HL-60 (cell line): ENCODE results near the gene TYMP.

Experiments
- GABPA ChIP-seq: IDR thresholded peaks from 2 replicates; pipeline ENCODE4 v1.6.1; 2012; ENCODE audit warnings: low read depth
- POLR2AphosphoS5 ChIP-seq: IDR thresholded peaks from 2 replicates; pipeline ENCODE4 v1.6.1; 2012; ENCODE audit warnings: low read depth
- SPI1 ChIP-seq: IDR thresholded peaks from 2 replicates; pipeline ENCODE4 v1.6.1; 2012; ENCODE audit warnings: low read depth, mild to moderate bottlenecking, borderline replicate concordance
- TF ChIP-seq, protein P1 (sequence below): IDR thresholded peaks from one replicate; pipeline ENCODE4 v1.5.1; 2011; ENCODE audit warnings: low read length, control low read depth, inconsistent platforms; ENCODE audit not compliant: insufficient read depth
- TF ChIP-seq, protein P2 (sequence below): IDR thresholded peaks from 2 replicates; pipeline ENCODE4 v1.6.1; 2012; ENCODE audit warnings: low read depth; ENCODE audit not compliant: insufficient replicate concordance

DNA sequence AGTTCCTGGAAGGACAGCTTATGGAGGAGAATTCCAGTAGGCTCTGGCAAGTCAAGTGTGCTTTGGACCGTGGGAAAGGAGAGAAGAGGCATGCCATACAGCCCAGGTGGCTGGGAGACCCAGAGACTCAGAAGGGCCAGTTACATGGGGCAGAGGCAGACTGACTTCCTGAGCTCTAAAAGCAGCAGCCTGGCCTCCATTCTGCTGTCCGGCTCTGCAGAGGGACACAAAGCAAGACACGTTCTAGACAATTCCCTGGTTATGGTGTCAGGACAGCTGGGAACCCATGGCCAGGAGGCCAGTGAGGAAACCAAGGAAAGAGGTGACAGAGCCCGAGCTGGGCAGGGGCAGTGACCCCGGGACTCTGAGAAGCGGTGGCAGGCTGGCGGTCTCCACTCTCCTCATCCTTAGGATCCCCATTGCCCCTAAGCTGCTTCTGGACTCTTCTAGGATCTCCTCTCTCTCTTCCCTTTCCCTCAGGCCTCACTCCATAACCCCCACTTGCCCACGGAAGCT lies 45.7 kb upstream of the TYMP start:
- TF ChIP-seq, protein P1, sequence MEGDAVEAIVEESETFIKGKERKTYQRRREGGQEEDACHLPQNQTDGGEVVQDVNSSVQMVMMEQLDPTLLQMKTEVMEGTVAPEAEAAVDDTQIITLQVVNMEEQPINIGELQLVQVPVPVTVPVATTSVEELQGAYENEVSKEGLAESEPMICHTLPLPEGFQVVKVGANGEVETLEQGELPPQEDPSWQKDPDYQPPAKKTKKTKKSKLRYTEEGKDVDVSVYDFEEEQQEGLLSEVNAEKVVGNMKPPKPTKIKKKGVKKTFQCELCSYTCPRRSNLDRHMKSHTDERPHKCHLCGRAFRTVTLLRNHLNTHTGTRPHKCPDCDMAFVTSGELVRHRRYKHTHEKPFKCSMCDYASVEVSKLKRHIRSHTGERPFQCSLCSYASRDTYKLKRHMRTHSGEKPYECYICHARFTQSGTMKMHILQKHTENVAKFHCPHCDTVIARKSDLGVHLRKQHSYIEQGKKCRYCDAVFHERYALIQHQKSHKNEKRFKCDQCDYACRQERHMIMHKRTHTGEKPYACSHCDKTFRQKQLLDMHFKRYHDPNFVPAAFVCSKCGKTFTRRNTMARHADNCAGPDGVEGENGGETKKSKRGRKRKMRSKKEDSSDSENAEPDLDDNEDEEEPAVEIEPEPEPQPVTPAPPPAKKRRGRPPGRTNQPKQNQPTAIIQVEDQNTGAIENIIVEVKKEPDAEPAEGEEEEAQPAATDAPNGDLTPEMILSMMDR: no peak
- TF ChIP-seq SPI1 (no peak), POLR2AphosphoS5 (no peak), GABPA (no peak)
- TF ChIP-seq, protein P2, sequence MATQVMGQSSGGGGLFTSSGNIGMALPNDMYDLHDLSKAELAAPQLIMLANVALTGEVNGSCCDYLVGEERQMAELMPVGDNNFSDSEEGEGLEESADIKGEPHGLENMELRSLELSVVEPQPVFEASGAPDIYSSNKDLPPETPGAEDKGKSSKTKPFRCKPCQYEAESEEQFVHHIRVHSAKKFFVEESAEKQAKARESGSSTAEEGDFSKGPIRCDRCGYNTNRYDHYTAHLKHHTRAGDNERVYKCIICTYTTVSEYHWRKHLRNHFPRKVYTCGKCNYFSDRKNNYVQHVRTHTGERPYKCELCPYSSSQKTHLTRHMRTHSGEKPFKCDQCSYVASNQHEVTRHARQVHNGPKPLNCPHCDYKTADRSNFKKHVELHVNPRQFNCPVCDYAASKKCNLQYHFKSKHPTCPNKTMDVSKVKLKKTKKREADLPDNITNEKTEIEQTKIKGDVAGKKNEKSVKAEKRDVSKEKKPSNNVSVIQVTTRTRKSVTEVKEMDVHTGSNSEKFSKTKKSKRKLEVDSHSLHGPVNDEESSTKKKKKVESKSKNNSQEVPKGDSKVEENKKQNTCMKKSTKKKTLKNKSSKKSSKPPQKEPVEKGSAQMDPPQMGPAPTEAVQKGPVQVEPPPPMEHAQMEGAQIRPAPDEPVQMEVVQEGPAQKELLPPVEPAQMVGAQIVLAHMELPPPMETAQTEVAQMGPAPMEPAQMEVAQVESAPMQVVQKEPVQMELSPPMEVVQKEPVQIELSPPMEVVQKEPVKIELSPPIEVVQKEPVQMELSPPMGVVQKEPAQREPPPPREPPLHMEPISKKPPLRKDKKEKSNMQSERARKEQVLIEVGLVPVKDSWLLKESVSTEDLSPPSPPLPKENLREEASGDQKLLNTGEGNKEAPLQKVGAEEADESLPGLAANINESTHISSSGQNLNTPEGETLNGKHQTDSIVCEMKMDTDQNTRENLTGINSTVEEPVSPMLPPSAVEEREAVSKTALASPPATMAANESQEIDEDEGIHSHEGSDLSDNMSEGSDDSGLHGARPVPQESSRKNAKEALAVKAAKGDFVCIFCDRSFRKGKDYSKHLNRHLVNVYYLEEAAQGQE: no peak
